Endometrial microvascular endothelial cells (primary cell): Measurements from ENCODE around the gene STRIP1. TPM values are rescaled to one million over a fixed set of nuclear protein-coding genes. Genes with fewer than 3 reads are reported as not detected.

Experiments used
- in situ Hi-C: cut with HindIII; loops from 2 replicates; pipeline ENCODE4 v1.10.0; 2017; ENCODE audit warnings: low sequenced_read_pairs, low pct_unique_long_range_greater_than_20kb; ENCODE audit errors: inconsistent ontology term
- total RNA-seq: library from RNA; depleted of rRNA; stranded (reverse); fragments of >200 nt; gene quantifications from one replicate; pipeline ENCODE4 v1.2.3, GENCODE V29; 2015; ENCODE audit errors: inconsistent ontology term

The STRIP1 gene
- total RNA-seq, 1 donor from 2014 or later, result 53.1 TPM

DNA sequence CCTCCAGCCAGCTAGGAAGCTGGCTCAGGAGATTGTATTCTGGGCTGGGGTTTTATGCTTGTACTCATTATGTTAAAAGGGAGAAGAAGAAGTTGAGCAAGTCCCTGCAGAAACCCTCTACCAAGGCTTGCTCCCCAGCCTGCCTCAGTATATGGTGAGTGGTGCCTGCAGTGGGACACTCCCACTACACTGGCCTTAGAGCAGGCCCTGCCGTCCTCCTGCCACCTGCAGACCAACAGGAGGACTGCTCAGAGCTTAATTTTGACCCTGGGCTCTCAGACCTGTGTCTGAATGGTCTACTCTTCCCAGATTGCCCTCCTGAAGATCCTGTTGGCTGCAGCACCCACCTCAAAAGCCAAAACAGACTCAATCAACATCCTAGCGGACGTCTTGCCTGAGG, 13.0 kb downstream of the STRIP1 start:
- in situ Hi-C loops, result no loop called here

DNA sequence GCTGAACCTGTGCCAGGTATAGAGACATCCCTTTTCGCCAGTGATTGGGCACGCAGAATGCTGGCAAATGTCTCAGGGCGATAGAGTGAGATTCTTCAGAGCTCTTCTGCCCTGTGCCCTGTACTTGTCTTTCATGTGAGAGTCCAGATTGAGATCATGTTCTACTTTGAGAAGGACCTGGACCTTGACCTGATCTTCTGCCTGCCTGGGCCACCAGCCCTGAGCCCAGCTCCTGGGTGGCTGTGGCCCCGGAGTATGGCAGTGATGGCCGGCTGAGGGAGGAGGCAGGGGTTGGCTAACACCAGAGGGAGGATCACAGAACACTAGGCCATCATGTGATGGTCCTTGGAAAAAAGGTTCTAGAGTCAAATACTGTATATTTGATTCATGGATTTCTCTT, 13.8 kb downstream of the STRIP1 start:
- in situ Hi-C loops, result no loop called here

DNA sequence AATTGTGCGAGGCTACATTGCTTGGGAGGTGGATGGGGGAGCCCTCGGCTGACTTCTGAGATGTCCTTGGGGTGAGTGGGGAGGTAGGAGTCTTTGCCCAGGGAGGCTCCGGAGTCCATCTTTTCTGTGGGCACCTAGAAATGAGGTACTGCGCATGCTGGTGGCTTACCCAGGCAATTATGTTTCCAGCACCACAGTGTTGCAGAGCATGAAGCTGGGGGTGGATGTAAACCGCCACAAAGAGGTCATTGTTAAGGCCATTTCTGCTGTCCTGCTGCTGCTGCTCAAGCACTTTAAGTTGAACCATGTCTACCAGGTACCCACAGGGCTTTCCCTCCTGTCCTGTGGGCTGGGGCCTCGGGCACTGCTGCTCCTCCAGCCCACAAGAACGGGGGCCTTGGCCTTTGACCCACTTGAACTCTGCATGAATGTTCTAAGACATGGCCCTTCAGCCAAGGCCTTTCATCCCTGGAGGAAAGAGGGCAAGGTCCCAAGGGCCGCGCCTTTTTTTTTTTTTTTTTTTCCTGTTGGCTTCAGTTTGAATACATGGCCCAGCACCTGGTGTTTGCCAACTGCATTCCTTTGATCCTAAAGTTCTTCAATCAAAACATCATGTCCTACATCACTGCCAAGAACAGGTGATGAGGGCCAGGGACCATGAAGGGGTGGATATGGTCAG, 14.6 kb downstream of the STRIP1 start:
- in situ Hi-C loops, result no loop called here

DNA sequence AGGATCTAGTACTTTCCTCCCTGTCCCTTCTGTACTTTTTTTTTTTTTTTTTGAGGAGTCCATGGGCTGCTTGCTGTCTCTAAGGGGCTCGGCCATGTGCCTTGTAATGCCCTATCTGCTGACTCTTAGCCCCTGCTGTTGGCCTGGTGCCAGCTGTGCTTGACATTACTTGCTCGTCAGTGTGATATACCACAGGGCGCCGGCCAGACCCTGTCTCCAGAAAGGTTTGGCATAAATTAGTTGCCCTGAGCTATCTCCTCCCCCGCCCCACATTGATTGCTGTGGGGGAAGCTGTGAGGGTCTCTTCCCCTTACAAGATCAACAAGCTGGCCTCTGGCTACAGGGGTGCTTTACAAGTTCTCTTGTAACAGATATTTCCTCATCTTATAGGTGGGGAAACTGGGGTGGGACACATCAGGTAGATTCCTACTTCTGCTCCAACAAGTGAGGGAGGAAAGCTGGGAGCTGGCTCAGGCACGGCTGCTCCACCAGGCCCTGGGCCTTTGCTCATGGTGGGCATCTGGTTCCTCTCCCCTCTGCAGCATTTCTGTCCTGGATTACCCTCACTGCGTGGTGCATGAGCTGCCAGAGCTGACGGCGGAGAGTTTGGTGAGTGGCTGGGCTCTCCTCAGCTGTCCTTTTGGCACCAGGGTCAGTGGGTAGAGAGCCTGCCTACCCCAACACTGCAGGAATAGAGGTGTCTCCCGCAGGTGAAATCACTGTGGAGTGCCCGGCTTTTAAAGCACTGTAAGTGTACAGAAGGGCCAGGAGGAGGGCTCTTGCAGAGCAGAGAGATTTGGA, 15.6 kb downstream of the STRIP1 start:
- in situ Hi-C loops, result no loop called here

DNA sequence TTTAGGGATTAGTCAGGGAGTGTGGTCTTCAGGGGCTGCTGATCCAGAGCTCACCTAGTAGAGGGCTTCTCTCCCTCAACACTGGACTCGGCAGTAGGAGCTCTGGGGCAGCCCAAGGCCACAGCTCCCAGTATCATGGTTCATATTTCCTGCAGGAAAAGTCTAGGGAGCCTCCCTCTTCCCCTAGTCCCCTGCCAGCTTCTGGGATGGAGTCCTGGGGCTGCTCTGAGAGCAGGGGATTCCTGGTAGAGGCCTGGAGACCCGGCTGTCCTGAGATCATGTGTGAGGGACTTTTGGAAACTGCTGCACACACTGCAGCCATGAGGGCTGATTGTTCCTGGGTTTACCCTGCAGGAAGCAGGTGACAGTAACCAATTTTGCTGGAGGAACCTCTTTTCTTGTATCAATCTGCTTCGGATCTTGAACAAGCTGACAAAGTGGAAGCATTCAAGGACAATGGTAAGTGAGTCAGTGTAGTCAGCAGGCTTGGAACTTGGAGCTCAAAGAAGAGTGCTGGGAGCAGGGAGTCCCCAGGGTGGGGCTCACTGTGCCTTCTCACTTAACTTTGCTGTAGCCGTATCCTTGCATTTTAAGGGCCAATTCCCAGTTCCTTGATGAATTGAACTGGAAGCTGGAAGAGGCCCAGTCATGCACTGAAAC, 16.3 kb downstream of the STRIP1 start:
- in situ Hi-C loops, result no loop called here

DNA sequence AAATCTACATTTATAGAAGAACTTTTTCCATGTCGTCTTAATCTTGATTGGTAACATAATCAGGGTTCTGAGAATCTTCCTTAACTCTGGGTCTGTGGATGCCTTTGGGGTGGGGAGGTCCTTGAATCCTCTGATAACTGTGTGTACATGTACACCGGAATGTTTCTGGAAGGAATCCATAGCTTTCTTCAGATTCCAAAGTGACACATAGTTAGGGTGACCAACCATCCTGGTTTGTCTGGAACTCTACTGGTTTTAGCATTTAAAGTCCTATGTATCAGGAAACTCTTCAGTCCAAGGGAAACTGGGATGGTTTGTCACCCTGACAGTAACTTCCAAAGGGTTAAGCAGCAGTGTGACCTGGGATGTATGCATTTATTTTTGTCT, 16.8 kb downstream of the STRIP1 start:
- in situ Hi-C loops, result no loop called here

DNA sequence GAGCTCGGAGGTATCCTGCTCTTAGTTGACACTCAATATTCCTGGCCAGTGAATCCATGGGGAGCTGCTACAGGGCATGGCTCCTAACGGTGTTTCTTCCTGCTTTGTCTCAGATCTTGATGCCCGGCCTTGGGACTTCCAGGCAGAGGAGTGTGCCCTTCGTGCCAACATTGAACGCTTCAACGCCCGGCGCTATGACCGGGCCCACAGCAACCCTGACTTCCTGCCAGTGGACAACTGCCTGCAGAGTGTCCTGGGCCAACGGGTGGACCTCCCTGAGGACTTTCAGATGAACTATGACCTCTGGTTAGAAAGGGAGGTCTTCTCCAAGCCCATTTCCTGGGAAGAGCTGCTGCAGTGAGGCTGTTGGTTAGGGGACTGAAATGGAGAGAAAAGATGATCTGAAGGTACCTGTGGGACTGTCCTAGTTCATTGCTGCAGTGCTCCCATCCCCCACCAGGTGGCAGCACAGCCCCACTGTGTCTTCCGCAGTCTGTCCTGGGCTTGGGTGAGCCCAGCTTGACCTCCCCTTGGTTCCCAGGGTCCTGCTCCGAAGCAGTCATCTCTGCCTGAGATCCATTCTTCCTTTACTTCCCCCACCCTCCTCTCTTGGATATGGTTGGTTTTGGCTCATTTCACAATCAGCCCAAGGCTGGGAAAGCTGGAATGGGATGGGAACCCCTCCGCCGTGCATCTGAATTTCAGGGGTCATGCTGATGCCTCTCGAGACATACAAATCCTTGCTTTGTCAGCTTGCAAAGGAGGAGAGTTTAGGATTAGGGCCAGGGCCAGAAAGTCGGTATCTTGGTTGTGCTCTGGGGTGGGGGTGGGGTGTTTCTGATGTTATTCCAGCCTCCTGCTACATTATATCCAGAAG, 19.4 kb downstream of the STRIP1 start:
- in situ Hi-C loops, result no loop called here

DNA sequence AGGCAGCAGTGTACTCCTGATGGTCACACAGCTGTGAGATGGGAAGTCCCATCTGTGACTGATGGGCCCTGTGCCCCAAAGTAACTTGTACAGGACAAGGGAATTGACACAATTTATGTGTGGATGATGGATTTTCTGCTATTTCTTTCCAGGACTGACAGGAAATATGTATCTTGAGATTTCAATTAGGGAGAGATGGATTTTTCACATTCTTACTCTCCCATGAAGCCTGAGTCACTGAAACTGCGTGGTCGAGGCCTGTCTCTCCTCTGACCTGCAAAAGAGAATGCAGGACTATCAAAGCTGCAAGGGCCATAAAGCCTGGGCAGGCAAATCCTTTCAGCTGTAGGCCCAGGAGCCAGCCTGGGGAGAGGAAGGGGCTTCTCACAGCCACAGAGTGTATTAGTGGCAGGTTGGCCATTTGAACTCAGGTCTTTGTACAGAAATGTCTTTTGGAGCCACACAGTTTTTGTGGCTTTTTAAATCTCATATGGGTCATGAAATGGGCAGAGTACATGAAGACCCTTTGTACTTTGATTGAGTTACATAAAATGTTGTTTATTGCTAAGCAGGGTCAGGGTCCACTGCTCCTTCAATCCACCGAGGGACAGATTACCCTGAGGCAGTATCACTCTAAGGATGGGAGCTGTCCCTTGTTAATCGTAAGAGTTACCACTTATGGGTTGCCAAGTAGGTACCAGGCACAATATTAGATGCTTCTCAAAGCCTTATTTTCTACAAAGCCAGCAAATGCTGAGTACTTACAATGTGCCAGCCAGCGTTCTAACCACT, 21.3 kb downstream of the STRIP1 start:
- in situ Hi-C loops, result no loop called here

DNA sequence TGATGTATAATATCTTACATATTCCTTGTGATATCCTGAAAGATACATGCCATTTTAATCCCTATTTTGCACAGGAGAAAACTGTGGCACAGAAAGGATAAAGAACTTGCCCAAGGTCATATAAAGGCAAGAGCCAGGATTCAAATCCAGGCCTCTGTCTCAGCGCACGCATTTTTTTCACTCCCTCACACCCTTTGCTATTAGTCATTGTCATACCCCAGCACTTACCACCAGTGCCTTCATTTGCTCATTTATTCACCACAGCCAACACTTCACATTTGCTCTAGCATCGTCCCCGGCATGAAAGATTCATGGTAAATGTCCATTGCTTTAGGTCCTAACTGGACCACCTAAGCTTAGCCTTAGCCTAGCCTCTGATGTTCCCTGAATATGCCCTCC, 21.9 kb downstream of the STRIP1 start:
- in situ Hi-C loops, result no loop called here

DNA sequence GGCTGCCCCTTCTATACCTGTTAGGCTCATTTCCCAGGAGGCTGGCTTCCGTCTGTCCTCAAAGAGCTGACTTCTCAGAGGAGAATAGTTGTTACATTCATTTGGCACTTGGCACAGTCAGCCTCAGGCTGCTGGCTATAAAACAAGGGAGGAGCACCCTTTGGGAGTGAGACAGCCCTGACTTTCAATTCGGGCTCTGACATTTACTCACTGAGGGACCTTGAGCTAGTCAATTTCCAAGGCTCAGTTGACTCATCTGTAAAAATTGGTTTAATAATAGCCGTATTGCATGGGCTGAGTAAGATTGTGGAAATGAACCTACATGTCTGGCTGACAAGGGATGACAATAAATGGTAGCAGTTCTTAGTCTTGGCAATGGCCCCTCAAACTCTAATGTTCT, 22.4 kb downstream of the STRIP1 start:
- in situ Hi-C loops, result no loop called here

DNA sequence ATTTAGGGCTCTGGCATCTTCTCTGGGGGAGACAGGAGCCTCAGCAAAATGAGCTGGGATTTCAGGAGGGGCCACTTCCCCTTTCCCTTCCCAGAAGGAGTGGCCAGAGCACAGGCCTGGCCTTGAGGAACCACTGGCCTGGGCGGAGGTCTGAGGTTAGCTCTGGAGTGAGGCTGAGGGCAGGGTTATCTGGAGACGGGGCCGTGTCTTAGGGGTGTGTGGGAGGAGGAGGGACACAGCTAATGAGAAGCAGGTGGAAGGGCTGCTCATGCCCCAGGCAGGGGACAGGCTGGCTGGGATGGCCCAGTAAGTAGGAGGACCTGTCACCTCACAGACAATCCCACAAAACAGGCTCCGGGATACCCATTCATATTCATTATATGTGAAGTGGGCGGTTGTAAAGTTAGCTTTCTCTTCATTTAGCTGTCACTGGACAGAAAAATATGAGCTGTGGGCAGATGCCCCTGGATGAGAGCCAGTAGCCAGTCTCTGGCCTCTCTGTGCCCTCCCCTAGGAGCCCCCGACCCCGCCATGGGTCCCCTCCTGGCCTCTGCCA, 23.6 kb downstream of the STRIP1 start:
- in situ Hi-C loops, result no loop called here

GRCh38 chr1:110058591-110058990, 24.2 kb downstream of the STRIP1 start:
- in situ Hi-C loops, result no loop called here

DNA sequence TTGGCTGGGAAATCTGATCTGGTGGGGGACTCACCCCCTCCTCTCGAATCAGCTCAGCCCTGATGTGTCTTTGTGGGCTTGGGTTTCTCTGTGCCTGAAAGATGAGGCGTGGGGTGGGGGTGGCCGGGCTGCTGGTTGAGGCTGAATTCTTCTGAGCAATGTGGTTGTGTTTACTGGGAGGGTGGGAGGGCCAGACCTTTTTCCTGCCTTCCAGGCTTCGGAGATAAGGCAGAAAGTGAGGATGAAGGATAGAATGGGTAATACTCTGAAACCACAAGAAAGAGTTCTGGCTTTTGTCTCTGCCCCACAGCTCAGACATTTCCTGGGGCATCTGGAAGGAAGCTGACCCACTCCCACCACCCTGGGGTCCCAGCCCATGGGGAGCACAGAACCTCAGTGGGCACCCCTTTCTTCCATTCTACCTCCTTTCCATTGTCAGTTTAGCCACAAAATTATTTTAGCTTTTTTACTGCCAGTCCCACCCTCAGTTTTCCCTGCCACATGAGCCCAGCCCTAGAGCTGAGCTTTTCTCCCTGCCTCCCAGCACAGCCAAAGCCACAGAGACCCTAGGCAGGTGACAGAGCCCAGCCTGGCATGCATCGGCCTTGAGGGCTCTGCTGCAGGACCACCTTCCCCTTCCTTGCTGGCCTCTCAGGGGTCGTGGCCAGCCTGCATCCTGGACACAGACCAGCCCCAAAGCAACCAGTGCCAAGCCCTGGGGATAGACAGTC, 24.9 kb downstream of the STRIP1 start:
- in situ Hi-C loops, result no loop called here

DNA sequence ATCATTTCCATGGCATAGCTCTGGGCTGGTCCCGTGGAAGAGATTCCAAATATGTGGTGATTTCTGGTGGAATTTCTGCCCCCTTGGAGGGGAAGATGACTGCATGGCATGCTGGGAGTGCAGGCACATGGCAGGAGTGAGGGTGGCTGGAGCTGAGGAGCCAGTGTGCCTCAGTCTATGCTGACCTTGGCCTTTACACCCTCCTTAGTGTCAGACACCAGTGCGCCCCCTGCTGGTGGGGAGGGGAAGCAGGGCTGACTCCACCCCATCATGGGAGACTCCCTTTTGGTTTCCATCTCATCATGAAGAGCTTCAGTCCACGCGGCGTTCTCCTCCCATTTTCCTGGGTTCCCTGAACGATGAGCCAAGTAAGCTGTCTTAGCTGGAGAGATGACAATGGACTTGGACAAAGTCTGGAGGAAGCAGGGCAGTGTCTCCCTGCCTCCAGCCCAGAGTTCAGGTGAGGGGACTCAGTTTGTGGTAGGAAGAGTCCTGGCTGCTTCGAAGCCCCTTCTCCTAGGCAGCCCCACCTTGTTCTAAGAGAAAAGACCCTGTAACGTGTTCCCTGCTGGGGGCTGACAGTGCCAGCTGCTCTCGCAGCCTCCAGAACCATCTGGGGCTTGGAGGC, 25.7 kb downstream of the STRIP1 start:
- in situ Hi-C loops, result no loop called here

- in situ Hi-C loops, result no loop called here
These were observed 26.2 kb downstream of the STRIP1 start for GRCh38 chr1:110060662-110061060.

DNA sequence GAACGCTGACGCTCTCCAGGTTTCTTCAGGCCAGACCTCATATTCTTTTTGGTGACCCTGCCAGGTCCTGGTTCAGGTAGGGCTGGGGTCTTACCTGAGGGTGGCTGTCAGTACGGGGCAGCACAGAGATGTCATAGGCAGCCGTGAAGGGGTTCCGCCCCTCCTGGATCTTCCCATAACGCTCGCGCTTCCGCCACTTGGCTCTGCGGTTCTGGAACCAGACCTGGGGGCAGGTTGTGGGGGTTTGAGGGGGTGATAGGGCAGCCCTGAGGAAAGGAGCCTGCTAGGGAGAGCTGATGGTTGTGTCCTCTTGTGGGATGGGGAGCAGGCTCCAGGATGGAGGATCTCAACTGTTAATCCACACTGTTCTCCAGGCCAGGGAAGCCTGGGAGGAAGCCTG, 26.9 kb downstream of the STRIP1 start:
- in situ Hi-C loops, result no loop called here

DNA sequence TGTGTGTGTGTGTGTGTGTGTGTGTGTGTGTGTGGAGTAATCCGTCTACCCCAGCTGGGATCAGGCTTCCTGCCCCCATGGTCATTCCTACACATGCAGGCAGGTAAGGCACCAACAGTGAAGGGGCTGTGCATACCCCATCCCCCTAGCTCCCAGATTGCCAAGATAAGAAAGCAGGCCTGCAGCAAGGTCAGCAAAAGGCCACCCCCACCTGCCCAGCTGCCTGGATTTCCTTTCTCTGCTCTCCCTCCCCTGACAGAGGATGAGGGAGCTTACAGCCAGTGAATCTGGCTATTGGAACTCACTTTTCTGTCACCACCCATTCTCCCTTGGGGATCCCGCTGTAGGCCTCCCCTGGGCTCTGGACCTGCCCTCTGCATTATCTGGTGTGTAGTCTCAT, 28.2 kb downstream of the STRIP1 start:
- in situ Hi-C loops, result no loop called here
